Measurements from ENCODE around the gene OSTF1. TPM values are rescaled to one million over a fixed set of nuclear protein-coding genes. Genes with fewer than 3 reads are reported as not detected.

Gene OSTF1
- total RNA-seq, 1 experiment from 2014 or later, result 17.8 TPM

DNA sequence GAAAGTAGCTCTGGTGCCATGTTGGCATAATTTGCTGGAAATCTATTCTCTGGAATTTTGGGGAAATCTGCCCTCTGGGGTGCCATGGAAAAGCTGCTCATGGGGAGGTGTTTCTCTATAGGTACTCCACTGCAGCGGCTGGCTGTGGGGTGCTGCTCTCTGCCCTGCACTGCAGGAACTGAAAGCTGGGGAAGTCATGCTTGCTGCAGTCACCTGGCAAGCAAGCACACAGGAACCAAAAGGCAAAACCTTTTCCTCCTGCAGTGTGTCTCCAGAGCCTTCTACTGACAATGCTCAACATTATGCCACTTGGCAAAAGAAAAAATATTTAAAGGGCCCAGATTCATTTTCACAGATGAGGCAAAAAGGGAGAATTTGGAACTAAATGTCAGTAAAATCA lies 34.4 kb upstream of the OSTF1 start (continued):
- TF ChIP-seq, protein P1, sequence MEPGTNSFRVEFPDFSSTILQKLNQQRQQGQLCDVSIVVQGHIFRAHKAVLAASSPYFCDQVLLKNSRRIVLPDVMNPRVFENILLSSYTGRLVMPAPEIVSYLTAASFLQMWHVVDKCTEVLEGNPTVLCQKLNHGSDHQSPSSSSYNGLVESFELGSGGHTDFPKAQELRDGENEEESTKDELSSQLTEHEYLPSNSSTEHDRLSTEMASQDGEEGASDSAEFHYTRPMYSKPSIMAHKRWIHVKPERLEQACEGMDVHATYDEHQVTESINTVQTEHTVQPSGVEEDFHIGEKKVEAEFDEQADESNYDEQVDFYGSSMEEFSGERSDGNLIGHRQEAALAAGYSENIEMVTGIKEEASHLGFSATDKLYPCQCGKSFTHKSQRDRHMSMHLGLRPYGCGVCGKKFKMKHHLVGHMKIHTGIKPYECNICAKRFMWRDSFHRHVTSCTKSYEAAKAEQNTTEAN (CRISPR knock-in tag; IDR thresholded peaks at IDR 0.05), result no peak
- TF ChIP-seq, protein P2, sequence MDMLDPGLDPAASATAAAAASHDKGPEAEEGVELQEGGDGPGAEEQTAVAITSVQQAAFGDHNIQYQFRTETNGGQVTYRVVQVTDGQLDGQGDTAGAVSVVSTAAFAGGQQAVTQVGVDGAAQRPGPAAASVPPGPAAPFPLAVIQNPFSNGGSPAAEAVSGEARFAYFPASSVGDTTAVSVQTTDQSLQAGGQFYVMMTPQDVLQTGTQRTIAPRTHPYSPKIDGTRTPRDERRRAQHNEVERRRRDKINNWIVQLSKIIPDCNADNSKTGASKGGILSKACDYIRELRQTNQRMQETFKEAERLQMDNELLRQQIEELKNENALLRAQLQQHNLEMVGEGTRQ (CRISPR knock-in tag; IDR thresholded peaks at IDR 0.05), result no peak

DNA sequence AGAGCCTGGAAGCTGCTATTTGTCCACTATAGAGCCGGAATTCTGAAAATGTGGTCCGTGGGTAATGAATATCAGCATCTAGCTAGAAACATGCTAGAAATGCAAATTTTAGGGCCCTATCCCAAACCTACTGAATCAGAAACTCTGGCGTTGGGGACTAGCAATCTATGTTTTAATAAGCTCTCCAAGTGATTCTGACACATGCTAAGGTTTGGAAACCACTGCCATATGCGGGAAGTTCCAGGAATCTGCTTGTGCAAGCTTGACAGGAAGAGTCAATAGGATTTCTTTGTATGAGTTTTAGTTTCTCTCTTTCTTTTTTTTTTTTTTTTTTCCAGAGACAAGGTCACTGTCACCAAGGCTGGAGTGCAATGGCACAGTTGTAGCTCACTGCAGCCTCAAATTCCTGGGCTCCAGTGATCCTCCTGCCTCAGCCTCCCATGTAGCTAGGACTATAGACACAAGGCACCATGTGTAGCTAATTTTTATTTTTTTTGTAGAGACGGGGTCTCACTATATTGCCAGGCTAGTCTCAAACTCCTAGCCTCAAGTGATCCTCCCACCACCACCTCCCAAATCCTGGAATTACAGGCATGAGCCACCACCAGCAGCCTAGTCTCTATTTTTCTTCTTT lies 33.8 kb upstream of the OSTF1 start:
- no peak for ATAC-seq
- Mint-ChIP-seq H3K36me3 (peaks cover 19% of the 10 kb centered on the region), H3K27ac (no peak overlapping the region), H3K4me1 (no peaks in the 10 kb centered on the region), H3K4me3 (no peak overlapping the region), H3K27me3 (ENCODE audit: low read depth) (no peaks in the 10 kb centered on the region; the same call in 1 of the 2 replicates), H3K9me3 (peaks cover 59% of the 10 kb centered on the region)
- POLR2A ChIA-PET, result interaction anchor here (0.7 to 1.0 kb wide), 2 partner anchors 26 to 31 kb away, joined by 3 to 6 read pairs; partner anchors contain the start of gene CARNMT1
- DNase-seq (ENCODE audit: low spot score), result no peak
- CTCF ChIA-PET, result no interaction called here
- TF ChIP-seq, protein P3, sequence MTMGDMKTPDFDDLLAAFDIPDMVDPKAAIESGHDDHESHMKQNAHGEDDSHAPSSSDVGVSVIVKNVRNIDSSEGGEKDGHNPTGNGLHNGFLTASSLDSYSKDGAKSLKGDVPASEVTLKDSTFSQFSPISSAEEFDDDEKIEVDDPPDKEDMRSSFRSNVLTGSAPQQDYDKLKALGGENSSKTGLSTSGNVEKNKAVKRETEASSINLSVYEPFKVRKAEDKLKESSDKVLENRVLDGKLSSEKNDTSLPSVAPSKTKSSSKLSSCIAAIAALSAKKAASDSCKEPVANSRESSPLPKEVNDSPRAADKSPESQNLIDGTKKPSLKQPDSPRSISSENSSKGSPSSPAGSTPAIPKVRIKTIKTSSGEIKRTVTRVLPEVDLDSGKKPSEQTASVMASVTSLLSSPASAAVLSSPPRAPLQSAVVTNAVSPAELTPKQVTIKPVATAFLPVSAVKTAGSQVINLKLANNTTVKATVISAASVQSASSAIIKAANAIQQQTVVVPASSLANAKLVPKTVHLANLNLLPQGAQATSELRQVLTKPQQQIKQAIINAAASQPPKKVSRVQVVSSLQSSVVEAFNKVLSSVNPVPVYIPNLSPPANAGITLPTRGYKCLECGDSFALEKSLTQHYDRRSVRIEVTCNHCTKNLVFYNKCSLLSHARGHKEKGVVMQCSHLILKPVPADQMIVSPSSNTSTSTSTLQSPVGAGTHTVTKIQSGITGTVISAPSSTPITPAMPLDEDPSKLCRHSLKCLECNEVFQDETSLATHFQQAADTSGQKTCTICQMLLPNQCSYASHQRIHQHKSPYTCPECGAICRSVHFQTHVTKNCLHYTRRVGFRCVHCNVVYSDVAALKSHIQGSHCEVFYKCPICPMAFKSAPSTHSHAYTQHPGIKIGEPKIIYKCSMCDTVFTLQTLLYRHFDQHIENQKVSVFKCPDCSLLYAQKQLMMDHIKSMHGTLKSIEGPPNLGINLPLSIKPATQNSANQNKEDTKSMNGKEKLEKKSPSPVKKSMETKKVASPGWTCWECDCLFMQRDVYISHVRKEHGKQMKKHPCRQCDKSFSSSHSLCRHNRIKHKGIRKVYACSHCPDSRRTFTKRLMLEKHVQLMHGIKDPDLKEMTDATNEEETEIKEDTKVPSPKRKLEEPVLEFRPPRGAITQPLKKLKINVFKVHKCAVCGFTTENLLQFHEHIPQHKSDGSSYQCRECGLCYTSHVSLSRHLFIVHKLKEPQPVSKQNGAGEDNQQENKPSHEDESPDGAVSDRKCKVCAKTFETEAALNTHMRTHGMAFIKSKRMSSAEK (CRISPR knock-in tag; IDR thresholded peaks at IDR 0.05; ENCODE audit: borderline replicate concordance), result no peak
- TF ChIP-seq ZNF121 (CRISPR knock-in tag; IDR thresholded peaks at IDR 0.05), result no peak
- TF ChIP-seq, protein P4, sequence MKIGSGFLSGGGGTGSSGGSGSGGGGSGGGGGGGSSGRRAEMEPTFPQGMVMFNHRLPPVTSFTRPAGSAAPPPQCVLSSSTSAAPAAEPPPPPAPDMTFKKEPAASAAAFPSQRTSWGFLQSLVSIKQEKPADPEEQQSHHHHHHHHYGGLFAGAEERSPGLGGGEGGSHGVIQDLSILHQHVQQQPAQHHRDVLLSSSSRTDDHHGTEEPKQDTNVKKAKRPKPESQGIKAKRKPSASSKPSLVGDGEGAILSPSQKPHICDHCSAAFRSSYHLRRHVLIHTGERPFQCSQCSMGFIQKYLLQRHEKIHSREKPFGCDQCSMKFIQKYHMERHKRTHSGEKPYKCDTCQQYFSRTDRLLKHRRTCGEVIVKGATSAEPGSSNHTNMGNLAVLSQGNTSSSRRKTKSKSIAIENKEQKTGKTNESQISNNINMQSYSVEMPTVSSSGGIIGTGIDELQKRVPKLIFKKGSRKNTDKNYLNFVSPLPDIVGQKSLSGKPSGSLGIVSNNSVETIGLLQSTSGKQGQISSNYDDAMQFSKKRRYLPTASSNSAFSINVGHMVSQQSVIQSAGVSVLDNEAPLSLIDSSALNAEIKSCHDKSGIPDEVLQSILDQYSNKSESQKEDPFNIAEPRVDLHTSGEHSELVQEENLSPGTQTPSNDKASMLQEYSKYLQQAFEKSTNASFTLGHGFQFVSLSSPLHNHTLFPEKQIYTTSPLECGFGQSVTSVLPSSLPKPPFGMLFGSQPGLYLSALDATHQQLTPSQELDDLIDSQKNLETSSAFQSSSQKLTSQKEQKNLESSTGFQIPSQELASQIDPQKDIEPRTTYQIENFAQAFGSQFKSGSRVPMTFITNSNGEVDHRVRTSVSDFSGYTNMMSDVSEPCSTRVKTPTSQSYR (CRISPR knock-in tag; IDR thresholded peaks at IDR 0.05), result no peak
- TF ChIP-seq ZNF219 (CRISPR knock-in tag; IDR thresholded peaks at IDR 0.05; ENCODE audit: borderline replicate concordance), result no peak
- no peak for TF ChIP-seq KAT7 (CRISPR knock-in tag; IDR thresholded peaks at IDR 0.05; ENCODE audit: borderline replicate concordance)
- no peak for TF ChIP-seq ZNF416 (CRISPR knock-in tag; IDR thresholded peaks at IDR 0.05)
- TF ChIP-seq, protein P2 (CRISPR knock-in tag; IDR thresholded peaks at IDR 0.05), result no peak
- no peak for TF ChIP-seq ZNF317 (CRISPR knock-in tag; IDR thresholded peaks at IDR 0.05; ENCODE audit: borderline replicate concordance, low read depth)
- no peak for TF ChIP-seq EMX1 (CRISPR knock-in tag; IDR thresholded peaks at IDR 0.05)
- no peak for TF ChIP-seq OVOL2 (CRISPR knock-in tag; IDR thresholded peaks at IDR 0.05; ENCODE audit: borderline replicate concordance)
- no peak for TF ChIP-seq ZNF671 (CRISPR knock-in tag; IDR thresholded peaks at IDR 0.05)
- TF ChIP-seq, protein P5, sequence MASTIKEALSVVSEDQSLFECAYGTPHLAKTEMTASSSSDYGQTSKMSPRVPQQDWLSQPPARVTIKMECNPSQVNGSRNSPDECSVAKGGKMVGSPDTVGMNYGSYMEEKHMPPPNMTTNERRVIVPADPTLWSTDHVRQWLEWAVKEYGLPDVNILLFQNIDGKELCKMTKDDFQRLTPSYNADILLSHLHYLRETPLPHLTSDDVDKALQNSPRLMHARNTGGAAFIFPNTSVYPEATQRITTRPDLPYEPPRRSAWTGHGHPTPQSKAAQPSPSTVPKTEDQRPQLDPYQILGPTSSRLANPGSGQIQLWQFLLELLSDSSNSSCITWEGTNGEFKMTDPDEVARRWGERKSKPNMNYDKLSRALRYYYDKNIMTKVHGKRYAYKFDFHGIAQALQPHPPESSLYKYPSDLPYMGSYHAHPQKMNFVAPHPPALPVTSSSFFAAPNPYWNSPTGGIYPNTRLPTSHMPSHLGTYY (CRISPR knock-in tag; IDR thresholded peaks at IDR 0.05), result no peak
- no peak for TF ChIP-seq ZNF232 (CRISPR knock-in tag; IDR thresholded peaks at IDR 0.05)
- TF ChIP-seq, protein P6, sequence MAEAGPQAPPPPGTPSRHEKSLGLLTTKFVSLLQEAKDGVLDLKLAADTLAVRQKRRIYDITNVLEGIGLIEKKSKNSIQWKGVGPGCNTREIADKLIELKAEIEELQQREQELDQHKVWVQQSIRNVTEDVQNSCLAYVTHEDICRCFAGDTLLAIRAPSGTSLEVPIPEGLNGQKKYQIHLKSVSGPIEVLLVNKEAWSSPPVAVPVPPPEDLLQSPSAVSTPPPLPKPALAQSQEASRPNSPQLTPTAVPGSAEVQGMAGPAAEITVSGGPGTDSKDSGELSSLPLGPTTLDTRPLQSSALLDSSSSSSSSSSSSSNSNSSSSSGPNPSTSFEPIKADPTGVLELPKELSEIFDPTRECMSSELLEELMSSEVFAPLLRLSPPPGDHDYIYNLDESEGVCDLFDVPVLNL (CRISPR knock-in tag; IDR thresholded peaks at IDR 0.05; ENCODE audit: borderline replicate concordance, low read depth), result no peak
- no peak for TF ChIP-seq ATF1 (CRISPR knock-in tag; IDR thresholded peaks at IDR 0.05)
- no peak for TF ChIP-seq ELF4 (CRISPR knock-in tag; IDR thresholded peaks at IDR 0.05; ENCODE audit: low read depth)
- TF ChIP-seq, protein P7, sequence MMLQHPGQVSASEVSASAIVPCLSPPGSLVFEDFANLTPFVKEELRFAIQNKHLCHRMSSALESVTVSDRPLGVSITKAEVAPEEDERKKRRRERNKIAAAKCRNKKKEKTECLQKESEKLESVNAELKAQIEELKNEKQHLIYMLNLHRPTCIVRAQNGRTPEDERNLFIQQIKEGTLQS (CRISPR knock-in tag; conservative IDR thresholded peaks at IDR 0.05), result no peak
- TF ChIP-seq PRRX2 (CRISPR knock-in tag; IDR thresholded peaks at IDR 0.05), result no peak
- no peak for TF ChIP-seq ZBTB21 (CRISPR knock-in tag; IDR thresholded peaks at IDR 0.05; ENCODE audit: borderline replicate concordance)

Measured in WTC11 (cell line).